Middle frontal gyrus (tissue), 1 donor: ENCODE data around the gene AGBL3.

Experiments
- DNase-seq: peaks from one replicate; pipeline ENCODE4 v3.0.0-alpha.2; 2015; ENCODE audit warnings: low spot score; ENCODE audit errors: extremely low spot score

Gene AGBL3

DNA sequence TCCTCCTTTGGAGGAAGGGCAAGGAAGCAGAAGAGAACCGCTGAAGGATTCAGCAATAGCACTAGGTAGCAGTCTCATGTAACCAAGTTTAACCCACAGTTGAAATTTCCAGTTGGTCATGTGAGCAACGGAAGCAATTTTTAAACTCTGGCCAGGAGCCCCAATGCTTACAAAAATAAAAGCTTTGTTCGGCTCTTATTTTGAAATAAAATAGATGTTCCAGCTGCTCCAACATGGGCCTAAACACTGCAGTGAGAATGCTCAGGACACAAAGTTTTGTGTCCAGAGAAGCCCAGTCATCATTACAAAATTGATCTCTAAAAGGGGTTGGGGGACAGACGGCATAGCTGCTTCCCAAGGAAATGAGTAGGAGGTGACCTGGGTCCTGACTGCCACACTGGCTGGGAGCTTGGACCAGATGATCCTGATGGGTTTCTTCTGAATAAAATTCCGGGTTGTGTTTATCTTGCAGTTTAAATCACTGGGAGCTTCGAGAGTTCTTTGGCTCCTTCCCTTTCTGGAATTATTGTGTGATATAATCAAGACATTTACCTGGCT is 161.1 kb downstream of the AGBL3 start:
- no peak for DNase-seq

- DNase-seq = no peak
Observed at GRCh38 chr7:135147899-135148721, 161.8 kb downstream of the AGBL3 start, which contains the start of gene TMEM140. TSS of gene TMEM140 (plus strand) at chr7:135148072. CDS start at chr7:135164442, 16,370 bp downstream.

GRCh38 chr7:135150072-135150782 is 163.9 kb downstream of the AGBL3 start:
- DNase-seq = no peak

DNA sequence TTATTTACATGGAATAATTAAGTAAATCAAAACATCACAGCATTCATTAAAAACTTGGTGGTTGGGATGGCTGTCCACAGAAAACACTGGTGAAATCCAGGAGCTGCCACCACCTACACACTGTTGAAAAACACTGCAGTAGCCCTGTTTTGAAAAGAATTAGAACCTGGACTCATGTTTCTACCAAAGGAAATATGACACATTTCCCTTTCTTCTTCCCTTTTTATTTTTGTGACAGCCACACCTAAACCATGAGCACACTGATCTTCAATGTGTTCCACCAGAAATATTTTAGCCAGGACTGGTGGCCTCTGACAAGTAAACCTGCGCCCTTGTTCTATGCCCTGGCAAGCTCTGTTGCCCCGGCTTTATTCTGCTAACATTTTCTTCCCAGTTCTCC is 164.8 kb downstream of the AGBL3 start:
- DNase-seq = no peak

GRCh38 chr7:135151533-135151932 is 165.2 kb downstream of the AGBL3 start:
- DNase-seq = no peak

GRCh38 chr7:135152442-135152841 is 166.1 kb downstream of the AGBL3 start:
- DNase-seq = no peak

DNA sequence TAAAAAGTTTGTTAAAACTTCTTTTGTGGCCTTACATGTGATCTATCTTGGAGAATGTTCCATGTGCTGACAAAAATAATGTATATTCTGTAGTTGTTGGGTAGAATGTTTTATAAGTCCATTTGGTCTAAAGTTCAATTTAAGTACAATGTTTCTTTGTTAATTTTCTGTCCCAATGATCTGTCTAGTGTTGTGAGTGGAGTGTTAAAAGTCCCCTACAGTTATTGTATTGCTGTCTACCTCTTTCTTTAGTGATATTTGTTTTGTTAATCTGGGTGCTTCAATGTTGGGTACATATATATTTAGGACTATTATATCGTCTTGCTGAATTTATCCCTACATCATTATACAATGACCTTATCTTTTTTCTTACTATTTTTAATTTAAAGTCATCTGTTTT is 168.4 kb downstream of the AGBL3 start:
- DNase-seq = no peak

DNA sequence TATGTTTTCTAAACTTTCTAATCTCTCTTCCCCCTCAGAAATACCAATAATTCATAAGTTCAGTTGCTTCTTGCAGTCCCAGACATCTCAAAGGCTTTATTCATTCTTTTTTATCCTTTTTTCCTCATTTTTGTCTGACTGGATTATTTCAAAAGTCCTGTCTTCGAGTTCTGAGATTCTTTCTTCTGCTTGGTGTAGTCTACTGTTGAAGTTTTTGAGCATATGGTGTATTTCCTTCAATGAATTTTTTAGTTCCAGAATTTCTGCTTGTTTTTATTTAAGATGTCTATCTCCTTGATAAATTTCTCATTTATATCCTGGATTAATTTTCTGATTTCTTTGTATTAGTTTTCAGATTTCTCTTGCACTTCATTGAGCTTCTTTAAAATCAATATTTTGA is 170.0 kb downstream of the AGBL3 start:
- no peak for DNase-seq

DNA sequence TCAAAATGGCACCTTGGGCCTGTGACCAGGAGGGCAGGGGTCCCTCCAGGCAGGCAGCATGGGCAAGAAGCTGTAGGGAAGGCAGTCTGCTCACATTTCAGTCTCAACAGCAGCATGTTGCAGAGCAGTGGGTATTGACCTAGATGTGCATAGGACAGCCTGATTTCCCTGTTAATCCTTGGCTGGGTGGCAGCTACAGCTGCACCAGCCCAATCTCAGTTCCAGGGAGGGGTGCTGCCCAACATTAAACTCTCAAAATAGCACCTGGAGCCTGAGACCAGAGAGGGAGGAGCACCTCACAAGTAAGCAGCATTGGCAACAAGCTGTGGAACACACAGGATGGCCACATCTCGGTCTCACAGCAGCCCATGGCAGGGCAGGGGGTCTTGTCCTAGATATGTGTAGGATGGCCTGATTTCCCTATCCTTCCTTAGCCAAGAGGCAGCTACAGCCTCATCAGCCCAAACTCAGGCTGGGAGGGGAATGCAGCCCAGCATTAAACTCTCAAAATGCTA is 171.9 kb downstream of the AGBL3 start:
- DNase-seq = no peak

DNA sequence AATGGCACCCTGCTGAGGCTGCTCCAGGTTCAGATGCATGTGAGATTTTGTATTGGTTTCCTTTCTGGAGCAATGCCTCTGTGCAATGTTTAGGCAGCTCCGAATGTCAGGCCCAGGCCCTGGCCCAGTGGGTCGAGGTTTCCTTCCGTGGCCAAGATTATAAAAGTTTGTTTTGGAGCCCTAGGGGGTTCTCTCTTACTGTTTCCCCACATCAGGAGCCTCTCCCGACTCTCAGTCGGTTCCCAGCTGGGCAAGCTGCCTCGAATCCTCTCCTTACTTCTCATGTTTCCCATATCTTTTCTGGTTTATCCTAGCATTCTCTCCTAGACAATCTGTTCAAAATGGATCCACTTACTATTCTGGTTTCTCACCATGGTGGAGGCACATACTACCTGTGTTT is 172.6 kb downstream of the AGBL3 start:
- DNase-seq = no peak

GRCh38 chr7:135159359-135160085 is 173.2 kb downstream of the AGBL3 start:
- DNase-seq = no peak

DNA sequence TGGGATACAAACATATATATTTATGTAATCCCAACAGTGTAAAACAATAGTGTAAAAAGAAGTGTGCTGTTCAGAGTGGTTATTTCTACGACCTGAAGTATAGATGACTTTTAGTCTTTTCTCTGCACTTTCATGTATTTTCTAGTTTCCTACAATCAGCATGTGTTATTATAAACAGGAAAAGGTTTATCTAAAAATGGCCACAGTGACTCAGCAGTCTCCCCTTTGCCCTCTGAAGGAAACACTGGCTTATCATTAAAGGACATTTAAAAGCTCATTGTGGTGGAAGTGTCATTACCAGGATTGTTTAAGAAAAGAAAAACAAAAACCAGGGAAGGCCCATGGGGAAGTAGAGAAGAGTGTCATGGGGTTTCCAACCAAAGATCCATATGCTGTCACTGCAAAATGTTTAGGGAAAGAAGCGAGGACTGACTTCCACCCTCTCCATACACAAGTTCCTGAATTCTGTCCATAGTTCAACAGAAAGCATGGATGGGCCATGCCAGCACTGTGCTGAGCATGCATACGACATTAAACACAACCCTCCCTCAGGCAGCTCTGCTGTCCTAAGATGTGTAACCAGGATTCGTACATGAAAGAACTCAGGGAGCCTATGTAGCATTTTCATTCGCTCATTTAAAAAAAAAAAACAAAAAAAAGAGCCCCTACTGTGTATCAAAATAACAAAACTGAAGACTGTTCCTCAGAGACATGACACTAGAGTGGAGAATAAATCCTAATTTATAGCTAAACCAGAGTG is 174.0 kb downstream of the AGBL3 start:
- DNase-seq = no peak

- no peak for DNase-seq
Observed at GRCh38 chr7:135160858-135161653, 174.7 kb downstream of the AGBL3 start.

DNA sequence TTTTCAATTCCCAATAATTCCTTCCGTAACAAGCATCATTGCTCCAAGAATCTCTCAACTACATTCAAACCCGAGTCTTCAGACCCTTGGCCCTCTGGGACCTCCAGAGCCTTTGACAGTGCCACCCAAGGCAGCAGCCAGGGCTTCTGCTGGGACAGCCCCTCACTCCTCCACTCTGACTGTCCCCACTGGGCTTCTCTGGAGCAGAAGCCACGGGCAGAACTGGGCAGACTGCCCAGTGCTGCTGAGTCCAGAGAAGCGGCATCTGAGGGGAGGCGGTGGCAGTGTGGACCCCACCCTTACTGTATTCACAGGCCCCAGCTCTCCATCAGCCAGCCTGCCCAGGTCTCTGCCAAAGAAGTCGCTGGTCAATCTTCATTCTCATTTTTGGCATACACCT is 175.4 kb downstream of the AGBL3 start:
- DNase-seq = no peak

DNA sequence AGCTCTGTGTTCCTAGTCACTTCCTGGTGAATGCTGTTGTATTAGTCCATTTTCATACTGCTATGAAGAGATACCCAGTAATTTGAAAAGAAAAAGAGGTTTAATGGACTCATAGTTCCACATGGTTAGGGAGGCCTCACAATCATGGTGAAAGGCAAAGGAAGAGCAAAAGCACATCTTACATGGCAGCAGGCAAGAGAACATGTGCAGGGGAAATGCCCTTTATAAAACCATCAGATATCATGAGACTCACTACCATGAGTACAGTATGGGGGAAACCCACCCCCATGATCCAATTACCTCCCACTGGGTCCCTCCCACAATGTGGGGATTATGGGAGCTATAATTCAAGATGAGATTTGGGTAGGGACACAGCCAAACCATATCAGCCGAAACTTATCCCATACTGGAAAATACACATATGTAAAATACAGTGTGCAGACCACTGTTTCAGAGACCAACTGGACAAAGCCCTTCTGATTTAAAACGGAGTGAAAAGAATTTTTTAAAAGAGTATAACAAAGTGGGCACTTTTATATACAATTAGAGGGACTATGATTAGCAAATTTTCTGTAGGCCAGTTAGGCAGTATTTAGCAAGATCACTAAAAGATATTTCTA is 176.2 kb downstream of the AGBL3 start:
- DNase-seq = no peak

- DNase-seq = no peak
Observed at GRCh38 chr7:135164357-135165061, 178.2 kb downstream of the AGBL3 start.

DNA sequence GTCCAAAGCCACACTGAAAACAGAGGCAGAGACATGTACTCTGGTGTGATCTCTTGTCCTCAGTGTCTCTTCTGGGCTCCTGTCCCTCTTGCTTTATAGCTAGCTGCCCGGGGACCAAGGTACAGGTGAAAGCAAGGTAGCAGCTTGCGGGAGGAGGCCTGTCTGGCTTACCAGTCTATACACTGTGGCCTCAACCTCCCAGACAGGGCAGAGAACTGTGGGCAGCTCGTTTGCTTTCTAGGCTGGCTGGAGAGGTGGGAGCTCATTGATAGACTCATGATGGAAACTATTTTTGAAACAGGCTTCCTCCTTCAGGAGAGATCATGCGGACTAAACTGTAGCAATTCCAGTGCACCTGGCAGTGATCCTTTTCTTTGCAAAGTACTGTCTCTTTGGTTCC is 179.6 kb downstream of the AGBL3 start:
- no peak for DNase-seq

GRCh38 chr7:135166338-135166990 is 180.2 kb downstream of the AGBL3 start:
- no peak for DNase-seq
